SK-N-SH (cell line): Measurements from ENCODE around the gene SEMA3B.

Experiments
- CHD2 ChIP-seq: fragments of 150-350 bp; IDR thresholded peaks from 2 replicates; pipeline ENCODE4 v1.6.1; 2018; ENCODE audit warnings: low read length; ENCODE audit not compliant: partially characterized antibody
- CTCF ChIP-seq: fragments of 200-600 bp; sonication (generic); IDR thresholded peaks from 2 replicates; pipeline ENCODE4 v1.6.1; 2017; ENCODE audit warnings: antibody characterized with exemption, mild to moderate bottlenecking, moderate library complexity
- EP300 ChIP-seq, 2 experiments: IDR thresholded peaks; 2 replicates each; pipeline versions ENCODE4 v1.4.0 to v1.6.1; 2012; ENCODE audit warnings: borderline replicate concordance in 1 of 2, low read depth in 1 of 2, low read length in 1 of 2
- EZH2phosphoT487 ChIP-seq: fragments of 200-600 bp; sonication (generic); IDR thresholded peaks from 2 replicates; pipeline ENCODE4 v1.6.1; 2017; ENCODE audit warnings: low read depth, mixed run types, mild to moderate bottlenecking, antibody characterized with exemption, moderate library complexity, borderline replicate concordance
- MAX ChIP-seq: IDR thresholded peaks from 2 replicates; pipeline ENCODE4 v1.4.0; 2012; ENCODE audit warnings: low read depth
- RAD21 ChIP-seq: IDR thresholded peaks from 2 replicates; pipeline ENCODE4 v1.6.1; 2012; ENCODE audit warnings: mild to moderate bottlenecking, low read length
- RCOR1 ChIP-seq: fragments of 150-350 bp; IDR thresholded peaks from 2 replicates; pipeline ENCODE4 v1.6.1; 2017; ENCODE audit warnings: antibody characterized with exemption, low read length
- RFX5 ChIP-seq: IDR thresholded peaks from 2 replicates; pipeline ENCODE4 v1.6.1; 2012; ENCODE audit warnings: mild to moderate bottlenecking, improper control_type of control experiment, low read length
- TAF1 ChIP-seq: IDR thresholded peaks from 2 replicates; pipeline ENCODE4 v1.6.1; 2012; ENCODE audit warnings: low read depth, mild to moderate bottlenecking, low read length, moderate library complexity, borderline replicate concordance
- USF2 ChIP-seq: fragments of 150-350 bp; IDR thresholded peaks from 2 replicates; pipeline ENCODE4 v1.6.1; 2017; ENCODE audit warnings: antibody characterized with exemption, low read length, low read depth, borderline replicate concordance
- YY1 ChIP-seq: IDR thresholded peaks from 2 replicates; pipeline ENCODE4 v1.4.0; 2012; ENCODE audit warnings: low read depth, mild to moderate bottlenecking
- ZBTB33 ChIP-seq: IDR thresholded peaks from 2 replicates; pipeline ENCODE4 v1.4.0; 2012; ENCODE audit warnings: low read depth, borderline replicate concordance

- TF ChIP-seq MAX (no peak), EZH2phosphoT487 (no peak), CTCF (no peak), RAD21 (no peak), USF2 (no peak), RFX5 (no peak), TAF1 (no peak), CHD2 (no peak), RCOR1 (no peak), YY1 (no peak), EP300 (IDR thresholded peaks at IDR 0.05; ENCODE audit: borderline replicate concordance in 1 of 2, low read depth in 1 of 2, low read length in 1 of 2) (no peak), ZBTB33 (no peak)
Measured at GRCh38 chr3:50261505-50261904, 7.4 kb upstream of the SEMA3B start.
